ENCODE results near the gene CRISPLD2.

DNA sequence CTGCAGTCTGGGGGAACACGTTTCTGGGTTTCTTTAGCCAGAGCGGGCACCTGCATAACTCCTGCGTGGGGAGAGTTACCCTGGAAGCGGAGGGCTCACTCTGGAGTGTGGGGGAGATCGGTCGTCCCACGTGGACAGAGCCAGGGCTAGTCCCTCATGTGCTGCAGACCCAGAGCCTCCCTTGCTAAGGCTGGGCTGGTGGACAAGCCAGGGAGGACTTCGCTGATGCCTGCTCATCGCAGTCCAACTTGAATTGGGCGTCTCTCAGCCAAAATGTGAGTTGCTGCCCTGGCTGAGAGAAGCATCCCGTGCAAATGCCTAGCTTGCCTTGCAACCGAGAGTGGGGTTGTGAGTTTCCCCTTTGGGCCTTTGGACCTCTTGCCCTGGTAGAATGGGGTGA, 986 bp downstream of the CRISPLD2 start:
- TF ChIP-seq, protein P1, sequence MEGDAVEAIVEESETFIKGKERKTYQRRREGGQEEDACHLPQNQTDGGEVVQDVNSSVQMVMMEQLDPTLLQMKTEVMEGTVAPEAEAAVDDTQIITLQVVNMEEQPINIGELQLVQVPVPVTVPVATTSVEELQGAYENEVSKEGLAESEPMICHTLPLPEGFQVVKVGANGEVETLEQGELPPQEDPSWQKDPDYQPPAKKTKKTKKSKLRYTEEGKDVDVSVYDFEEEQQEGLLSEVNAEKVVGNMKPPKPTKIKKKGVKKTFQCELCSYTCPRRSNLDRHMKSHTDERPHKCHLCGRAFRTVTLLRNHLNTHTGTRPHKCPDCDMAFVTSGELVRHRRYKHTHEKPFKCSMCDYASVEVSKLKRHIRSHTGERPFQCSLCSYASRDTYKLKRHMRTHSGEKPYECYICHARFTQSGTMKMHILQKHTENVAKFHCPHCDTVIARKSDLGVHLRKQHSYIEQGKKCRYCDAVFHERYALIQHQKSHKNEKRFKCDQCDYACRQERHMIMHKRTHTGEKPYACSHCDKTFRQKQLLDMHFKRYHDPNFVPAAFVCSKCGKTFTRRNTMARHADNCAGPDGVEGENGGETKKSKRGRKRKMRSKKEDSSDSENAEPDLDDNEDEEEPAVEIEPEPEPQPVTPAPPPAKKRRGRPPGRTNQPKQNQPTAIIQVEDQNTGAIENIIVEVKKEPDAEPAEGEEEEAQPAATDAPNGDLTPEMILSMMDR (IDR thresholded peaks at IDR 0.05; ENCODE audit: low read depth, low read length), result no peak
- no peak for TF ChIP-seq EZH2phosphoT487 (IDR thresholded peaks at IDR 0.05; ENCODE audit: low read depth)

Measured in OCI-LY3 (cell line).